A673 (cell line): ENCODE data around the gene ATP8A2. TPM values are rescaled to one million over a fixed set of nuclear protein-coding genes. Genes with fewer than 3 reads are reported as not detected.

ENCODE experiments used
- BruUV-seq: library from RNA; stranded (reverse); fragments of 400-500 nt; replicated peaks from 2 replicates; lab custom pipeline; 2021; lab: Mats Ljungman, UMichigan
- CTCF ChIA-PET: fragments of 300-600 bp; sonication (Branson Sonifier 250); formaldehyde crosslinking; loops from one replicate; lab custom pipeline; 2022; ENCODE audit warnings: antibody characterized with exemption; lab: Charles Lee
- POLR2A ChIA-PET: fragments of 300-600 bp; sonication (Branson Sonifier 250); formaldehyde crosslinking; loops from one replicate; lab custom pipeline; 2022; ENCODE audit warnings: antibody characterized with exemption; ENCODE audit not compliant: low non-redundant PET; lab: Charles Lee
- DNase-seq: peaks from one replicate; pipeline ENCODE4 v3.0.0-alpha.2; 2015; ENCODE audit warnings: low spot score
- H3K27ac ChIP-seq: fragments of 200-600 bp; sonication (generic); 2 replicates; pipeline ENCODE4 v1.5.1; 2016; ENCODE audit warnings: mixed run types, low read depth, mild to moderate bottlenecking, mixed read lengths, antibody characterized with exemption, low read length; ENCODE audit not compliant: poor library complexity, severe bottlenecking
- H3K27me3 ChIP-seq: fragments of 200-600 bp; sonication (generic); replicated peaks from 2 replicates; pipeline ENCODE4 v1.6.1; 2017; ENCODE audit warnings: mixed run types, low read depth, mild to moderate bottlenecking, mixed read lengths, antibody characterized with exemption, low read length; ENCODE audit not compliant: insufficient read depth, poor library complexity
- H3K36me3 ChIP-seq: fragments of 200-600 bp; sonication (generic); 2 replicates; pipeline ENCODE4 v1.6.1; 2016; ENCODE audit warnings: mixed run types, mild to moderate bottlenecking, mixed read lengths, antibody characterized with exemption, low read length; ENCODE audit not compliant: insufficient read depth, poor library complexity, severe bottlenecking
- H3K4me1 ChIP-seq: fragments of 200-600 bp; sonication (generic); 2 replicates; pipeline ENCODE4 v1.6.1; 2017; ENCODE audit warnings: mixed run types, mild to moderate bottlenecking, mixed read lengths, antibody characterized with exemption, low read length; ENCODE audit not compliant: insufficient read depth, poor library complexity, severe bottlenecking
- H3K4me3 ChIP-seq: fragments of 200-600 bp; sonication (generic); 2 replicates; pipeline ENCODE4 v1.5.1; 2016; ENCODE audit warnings: low read depth, mixed run types, mild to moderate bottlenecking, mixed read lengths, low read length; ENCODE audit not compliant: poor library complexity, severe bottlenecking
- H3K9me3 ChIP-seq: fragments of 200-600 bp; sonication (generic); 2 replicates; pipeline ENCODE4 v1.6.1; 2016; ENCODE audit warnings: mixed run types, low read depth, mild to moderate bottlenecking, mixed read lengths, antibody characterized with exemption, low read length; ENCODE audit not compliant: poor library complexity, severe bottlenecking
- CTCF ChIP-seq: fragments of 300-800, 200-600 bp; sonication (generic); conservative IDR thresholded peaks from 2 replicates; pipeline ENCODE4 v1.5.1; 2017; ENCODE audit warnings: low read depth, mild to moderate bottlenecking, antibody characterized with exemption, low read length, moderate library complexity, mixed read lengths
- EZH2 ChIP-seq: fragments of 200-600 bp; sonication (generic); IDR thresholded peaks from 2 replicates; pipeline ENCODE4 v1.6.1; 2017; ENCODE audit warnings: borderline replicate concordance, low read depth, mild to moderate bottlenecking, mixed read lengths, antibody characterized with exemption, low read length; ENCODE audit not compliant: poor library complexity, severe bottlenecking
- intact Hi-C: fragments of 100-400 bp; cut with micrococcal nuclease; formaldehyde crosslinking; loops from one replicate; pipeline ENCODE4 v1.10.0; 2022; ENCODE audit not compliant: unreplicated experiment
- total RNA-seq: library from RNA; stranded (reverse); gene quantifications from 2 replicates; pipeline ENCODE4 v1.2.3, GENCODE V29; 2021

ATP8A2 gene
- total RNA-seq, 1 experiment from 2014 or later: 0.92 TPM

- Histone ChIP-seq H3K36me3 (no peaks in the 10 kb centered on the region), H3K9me3 (no peaks in the 10 kb centered on the region), H3K27ac (no peak overlapping the region), H3K4me1 (no peaks in the 10 kb centered on the region), H3K27me3 (no peaks in the 10 kb centered on the region), H3K4me3 (no peak overlapping the region)
- ChIA-PET CTCF (interaction anchor here (1.0 kb wide), 1 partner anchor 18 kb away, joined by 3 read pairs; no protein-coding TSS in a partner anchor), POLR2A (no interaction called here)
- DNase-seq: no peak
- intact Hi-C loops: no loop called here
- BruUV-seq: no TSS peak
- TF ChIP-seq EZH2 (no peak), CTCF (no peak; the same call in 1 of the 2 replicates)
These were observed 306.6 kb downstream of the ATP8A2 start for GRCh38 chr13:25678398-25678797.

GRCh38 chr13:25679159-25679558 lies 307.4 kb downstream of the ATP8A2 start:
- BruUV-seq: no TSS peak
- ChIA-PET POLR2A (no interaction called here), CTCF (no interaction called here)
- no peak overlapping the region for H3K27ac ChIP-seq
- no peaks in the 10 kb centered on the region for H3K36me3 ChIP-seq
- no peaks in the 10 kb centered on the region for H3K9me3 ChIP-seq
- no peaks in the 10 kb centered on the region for H3K27me3 ChIP-seq
- TF ChIP-seq CTCF (no peak), EZH2 (no peak)
- intact Hi-C loops: no loop called here
- no peak for DNase-seq
- H3K4me1 ChIP-seq: no peaks in the 10 kb centered on the region
- no peak overlapping the region for H3K4me3 ChIP-seq

- CTCF ChIA-PET: no interaction called here
- no TSS peak for BruUV-seq
- Histone ChIP-seq H3K27ac (no peak overlapping the region), H3K27me3 (no peaks in the 10 kb centered on the region), H3K9me3 (no peaks in the 10 kb centered on the region), H3K4me1 (no peaks in the 10 kb centered on the region), H3K4me3 (no peak overlapping the region), H3K36me3 (no peaks in the 10 kb centered on the region)
- POLR2A ChIA-PET: no interaction called here
- intact Hi-C loops: no loop called here
- TF ChIP-seq CTCF: no peak
- no peak for TF ChIP-seq EZH2
- DNase-seq: no peak
These were observed 308.2 kb downstream of the ATP8A2 start for GRCh38 chr13:25679936-25680335.
